HG03135 (cell line): ENCODE results near the gene PRPS2.

Experiments used
- ATAC-seq: cut with Tn5 transposase; IDR thresholded peaks from one replicate; pipeline ENCODE4 v1.9.1; 2021; ENCODE audit warnings: mild to moderate bottlenecking, moderate library complexity; ENCODE audit not compliant: unreplicated experiment

Gene PRPS2

DNA sequence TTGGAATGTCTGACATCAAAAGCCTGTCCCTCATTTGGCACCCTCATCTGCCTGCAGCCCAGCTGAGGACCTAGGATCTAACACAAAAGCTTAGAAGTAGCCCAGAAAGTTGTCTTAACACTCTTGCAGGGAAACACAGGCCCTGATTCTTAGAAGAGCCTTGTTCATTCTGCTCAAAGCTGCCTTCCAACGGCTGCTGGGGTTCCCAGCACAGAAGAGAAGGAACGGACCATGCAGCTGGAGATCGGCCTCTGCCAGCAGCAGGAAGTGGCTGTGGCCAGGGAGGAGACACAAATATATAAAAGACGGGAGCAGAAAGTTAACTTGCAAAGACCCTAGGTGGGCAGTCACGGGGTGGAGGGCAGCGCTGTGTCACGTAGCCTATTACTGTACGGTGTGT, 20.4 kb downstream of the PRPS2 start:
- no peak for ATAC-seq

DNA sequence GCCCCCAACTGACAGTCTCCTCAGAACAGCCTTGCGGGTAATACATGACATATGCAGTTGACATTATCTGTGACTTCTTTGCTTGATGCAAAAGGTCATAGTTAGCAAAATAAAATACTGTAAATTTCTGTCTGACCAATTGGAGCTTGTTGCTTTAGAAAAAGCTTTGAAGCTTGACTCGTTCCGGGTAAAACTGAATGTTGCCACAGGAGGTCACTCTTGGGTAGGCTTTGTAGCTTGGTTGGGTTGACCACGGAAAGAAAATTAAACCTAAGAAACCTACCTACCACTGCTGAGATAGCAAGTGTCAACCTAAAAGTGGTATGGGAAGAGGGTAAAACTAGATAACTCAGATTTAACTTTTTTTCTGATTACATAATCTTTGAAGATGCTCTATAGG, 23.2 kb downstream of the PRPS2 start:
- ATAC-seq: peak; percentile 80

DNA sequence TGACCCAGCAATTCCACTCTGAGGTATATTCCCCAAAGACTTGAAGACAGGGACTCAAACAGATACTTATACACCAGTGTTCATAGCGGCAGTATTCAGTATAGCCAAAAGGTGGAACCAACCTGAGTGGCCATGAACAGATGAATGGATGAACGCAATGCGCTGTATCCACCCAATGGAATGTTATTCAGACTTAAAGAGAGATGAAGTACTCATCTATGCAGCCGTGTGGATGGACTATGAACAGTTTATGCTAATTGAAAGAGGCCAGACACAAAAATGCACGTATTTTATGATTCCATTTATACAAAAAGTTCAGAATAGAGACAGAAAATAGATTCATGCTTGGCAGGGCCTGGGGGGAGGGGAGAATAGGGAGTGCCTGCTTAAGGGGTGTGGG, 26.3 kb downstream of the PRPS2 start:
- ATAC-seq: no peak

- ATAC-seq: no peak
Measured at GRCh38 chrX:12819222-12819621, 28.0 kb downstream of the PRPS2 start.

DNA sequence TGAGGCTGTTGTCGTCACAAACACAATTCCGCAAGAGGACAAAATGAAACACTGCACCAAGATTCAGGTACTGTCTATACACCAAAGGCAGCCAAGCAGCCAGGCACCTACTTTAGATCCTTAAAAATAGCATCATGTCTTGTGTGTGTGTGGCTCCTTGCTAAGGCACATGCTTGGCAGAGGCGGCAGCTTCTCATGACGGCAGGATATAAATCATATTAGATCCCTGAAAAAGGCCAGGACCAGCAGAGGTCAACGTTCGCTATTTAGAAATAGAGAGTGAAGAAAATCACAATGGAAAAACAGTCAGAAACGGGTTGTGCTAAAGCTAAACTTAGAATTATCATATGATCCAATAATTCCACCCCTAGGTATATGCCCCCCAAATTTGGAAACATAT, 29.5 kb downstream of the PRPS2 start:
- no peak for ATAC-seq

- ATAC-seq: no peak
Measured at GRCh38 chrX:12824944-12825343, 33.7 kb downstream of the PRPS2 start.

DNA sequence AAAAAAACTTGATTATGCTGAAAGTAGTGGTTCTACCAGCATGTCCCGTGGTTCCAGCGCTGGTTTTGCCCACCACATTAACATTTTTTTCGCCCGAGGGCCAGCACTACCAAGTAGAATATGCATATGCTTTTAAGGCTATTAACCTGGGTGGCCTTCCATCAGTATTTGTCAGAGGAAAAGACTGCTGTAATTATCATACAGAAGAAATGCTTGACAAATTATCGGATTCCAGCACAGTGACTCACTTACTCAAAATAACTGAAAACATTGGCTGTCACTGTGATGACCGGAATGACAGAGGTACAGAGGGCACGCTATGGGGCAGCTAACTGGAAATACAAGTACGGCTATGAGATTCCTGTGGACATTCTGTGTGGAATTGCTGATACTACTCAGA, 34.6 kb downstream of the PRPS2 start:
- ATAC-seq: no peak

DNA sequence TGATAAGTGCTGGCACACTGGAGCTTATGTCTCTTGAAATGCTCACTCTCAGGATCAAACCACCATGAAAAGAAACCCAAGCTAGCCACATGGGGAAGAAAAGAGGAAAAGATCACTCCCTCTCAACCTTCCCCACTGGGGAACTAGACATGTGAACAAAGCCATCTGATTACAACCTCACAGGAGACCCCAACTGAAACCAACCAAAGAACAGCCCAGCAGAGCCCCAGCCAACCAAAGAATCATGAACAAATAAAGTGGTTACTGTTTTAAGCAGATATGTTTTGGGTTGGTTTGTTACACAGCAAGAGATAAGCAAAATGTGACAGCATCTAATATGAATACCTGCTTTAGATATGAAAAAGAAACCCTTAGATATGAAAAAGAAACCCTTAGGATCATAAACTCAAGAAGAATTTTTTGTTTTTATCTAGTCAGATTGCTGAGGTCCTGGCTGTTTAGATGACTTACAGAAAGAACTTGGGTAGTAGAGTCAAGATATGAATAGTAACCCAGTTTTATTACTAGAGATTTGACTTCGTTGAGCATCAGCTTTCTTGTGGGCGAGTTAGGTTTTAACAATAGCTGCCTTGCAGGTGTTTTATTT, 52.0 kb downstream of the PRPS2 start:
- ATAC-seq: no peak

DNA sequence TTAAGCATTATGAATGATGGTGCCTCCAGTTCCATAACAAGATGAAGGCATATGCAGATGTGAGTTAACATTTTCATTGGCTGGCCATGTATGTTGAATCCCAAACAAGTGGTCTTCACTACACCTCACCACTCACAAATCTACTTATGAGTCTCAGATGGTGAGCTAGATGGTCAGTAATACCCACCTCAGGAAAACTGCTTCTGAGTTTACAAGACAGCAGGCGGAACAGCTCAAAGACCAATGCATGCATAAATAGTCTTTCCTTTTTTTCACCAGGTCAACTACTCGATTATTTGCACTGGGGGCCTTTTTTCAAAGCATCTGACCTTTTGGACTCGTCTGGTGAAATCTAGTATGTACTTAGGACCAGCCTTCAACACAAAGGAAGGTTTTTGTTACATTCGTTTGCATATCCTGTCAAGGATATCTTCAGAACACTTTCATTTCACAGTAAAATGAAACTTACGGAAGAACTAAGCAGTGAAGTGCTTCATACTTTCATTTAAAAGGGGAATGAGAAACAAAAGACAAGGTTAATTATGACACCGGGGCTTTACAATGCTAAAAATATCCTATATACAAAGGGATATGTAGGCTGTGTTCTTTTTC, 52.6 kb downstream of the PRPS2 start:
- ATAC-seq: peak; percentile 90

GRCh38 chrX:12844319-12844718, 53.1 kb downstream of the PRPS2 start:
- ATAC-seq: peak; percentile 43

DNA sequence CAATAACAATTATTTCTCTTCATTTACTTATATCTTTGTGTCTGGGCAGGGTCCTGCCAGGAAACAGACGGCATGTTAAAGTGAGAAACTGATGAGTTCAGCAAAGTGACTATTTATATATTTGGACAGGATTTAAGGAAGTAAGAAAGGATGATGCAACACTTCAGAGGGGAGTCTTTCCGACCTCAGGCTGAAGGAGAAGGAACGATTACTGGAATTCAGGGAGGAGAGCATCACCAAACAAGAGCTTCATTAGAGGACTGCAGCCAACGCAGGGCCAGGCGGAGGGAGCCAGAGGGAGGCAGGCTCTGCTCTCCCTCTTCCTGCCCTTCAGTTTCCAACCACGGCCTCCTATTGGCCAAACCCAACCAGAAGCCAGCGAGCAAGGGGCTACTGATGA, 74.1 kb downstream of the PRPS2 start:
- no peak for ATAC-seq

- no peak for ATAC-seq
Measured at GRCh38 chrX:12866451-12867377, 75.5 kb downstream of the PRPS2 start, which contains the start of gene TLR7. Gene TLR7 (plus strand): TSS chrX:12867072. CDS start chrX:12867579, 507 bp downstream.

- ATAC-seq: no peak
Measured at GRCh38 chrX:12867685-12868084, 76.5 kb downstream of the PRPS2 start.

DNA sequence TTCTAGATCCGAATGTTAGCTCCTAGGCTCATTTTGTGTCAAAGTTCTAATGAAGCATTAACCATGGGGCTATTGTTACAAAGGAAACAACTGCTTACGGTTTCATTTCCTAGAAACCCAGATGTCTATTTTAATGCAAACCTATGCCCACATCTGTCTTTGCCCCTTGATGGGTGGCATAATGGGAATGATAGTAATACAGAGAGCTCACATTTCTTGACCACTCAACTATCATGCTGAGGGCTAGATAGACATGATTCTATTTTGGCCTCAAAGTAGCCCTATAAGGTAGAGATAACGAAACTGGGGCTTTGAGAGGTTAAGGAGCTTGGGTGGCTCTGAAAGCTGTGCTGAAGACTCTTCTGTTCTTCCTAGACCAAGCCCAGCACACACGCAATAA, 77.5 kb downstream of the PRPS2 start:
- ATAC-seq: peak; percentile 49

- ATAC-seq: no peak
Measured at GRCh38 chrX:12871257-12871656, 80.0 kb downstream of the PRPS2 start.

DNA sequence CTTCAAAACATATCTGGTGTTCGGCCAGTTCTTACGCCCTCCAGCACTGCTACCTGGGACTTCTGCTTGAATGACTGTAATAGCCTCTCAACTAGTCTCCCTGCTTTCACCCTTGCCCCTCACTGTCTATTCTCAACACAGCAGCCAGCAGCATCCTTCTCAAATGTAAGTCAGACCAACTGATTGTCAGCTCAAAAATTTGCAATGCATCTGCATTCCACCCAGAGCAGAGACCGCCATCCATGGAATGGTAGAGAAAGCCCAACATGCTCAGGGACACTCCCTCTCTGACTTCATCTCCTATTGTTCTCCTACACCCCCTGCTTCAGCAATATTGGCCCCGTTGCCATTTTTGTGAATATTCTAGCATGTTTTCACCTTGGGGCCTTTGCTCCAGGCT, 81.5 kb downstream of the PRPS2 start:
- ATAC-seq: no peak
